GM18868 (cell line): Measurements from ENCODE around the gene ARHGAP15.

Source experiments
- ATAC-seq: cut with Tn5 transposase; IDR thresholded peaks from one replicate; pipeline ENCODE4 v1.9.1; 2021; ENCODE audit warnings: mild to moderate bottlenecking, moderate library complexity; ENCODE audit not compliant: unreplicated experiment

ARHGAP15 gene

GRCh38 chr2:143333168-143333791 lies 204.1 kb downstream of the ARHGAP15 start:
- no peak for ATAC-seq

GRCh38 chr2:143333847-143334246 lies 204.6 kb downstream of the ARHGAP15 start:
- ATAC-seq, result no peak

GRCh38 chr2:143334837-143335236 lies 205.6 kb downstream of the ARHGAP15 start:
- no peak for ATAC-seq

GRCh38 chr2:143336719-143337210 lies 207.5 kb downstream of the ARHGAP15 start:
- no peak for ATAC-seq

GRCh38 chr2:143341478-143341877 lies 212.3 kb downstream of the ARHGAP15 start:
- no peak for ATAC-seq

- ATAC-seq, result no peak
These were observed 215.6 kb downstream of the ARHGAP15 start for GRCh38 chr2:143344780-143345179.

- no peak for ATAC-seq
These were observed 216.9 kb downstream of the ARHGAP15 start for GRCh38 chr2:143345887-143346787.

GRCh38 chr2:143347271-143347695 lies 218.1 kb downstream of the ARHGAP15 start:
- ATAC-seq, result no peak

GRCh38 chr2:143347901-143348414 lies 218.7 kb downstream of the ARHGAP15 start:
- ATAC-seq, result no peak

GRCh38 chr2:143354050-143354750 lies 225.0 kb downstream of the ARHGAP15 start:
- ATAC-seq, result no peak

- no peak for ATAC-seq
These were observed 226.7 kb downstream of the ARHGAP15 start for GRCh38 chr2:143355870-143356269.

GRCh38 chr2:143356336-143356735 lies 227.1 kb downstream of the ARHGAP15 start:
- ATAC-seq, result no peak

GRCh38 chr2:143356736-143357446 lies 227.7 kb downstream of the ARHGAP15 start:
- ATAC-seq, result no peak

GRCh38 chr2:143357966-143358365 lies 228.7 kb downstream of the ARHGAP15 start:
- no peak for ATAC-seq

- ATAC-seq, result no peak
These were observed 232.1 kb downstream of the ARHGAP15 start for GRCh38 chr2:143361346-143361745.

GRCh38 chr2:143371616-143372015 lies 242.4 kb downstream of the ARHGAP15 start:
- no peak for ATAC-seq

- no peak for ATAC-seq
These were observed 246.2 kb downstream of the ARHGAP15 start for GRCh38 chr2:143375384-143375880.

- no peak for ATAC-seq
These were observed 249.8 kb downstream of the ARHGAP15 start for GRCh38 chr2:143378996-143379395.

GRCh38 chr2:143379955-143380354 lies 250.7 kb downstream of the ARHGAP15 start:
- ATAC-seq, result no peak

GRCh38 chr2:143382573-143382972 lies 253.4 kb downstream of the ARHGAP15 start:
- no peak for ATAC-seq
